A673 (cell line): ENCODE measurements around the gene BBS7. TPM values are rescaled to one million over a fixed set of nuclear protein-coding genes. Genes with fewer than 3 reads are reported as not detected.

Experiments
- BruUV-seq: library from RNA; stranded (reverse); fragments of 400-500 nt; replicated peaks from 2 replicates; lab custom pipeline; 2021; lab: Mats Ljungman, UMichigan
- CTCF ChIA-PET: fragments of 300-600 bp; sonication (Branson Sonifier 250); formaldehyde crosslinking; loops from one replicate; lab custom pipeline; 2022; ENCODE audit warnings: antibody characterized with exemption; lab: Charles Lee
- POLR2A ChIA-PET: fragments of 300-600 bp; sonication (Branson Sonifier 250); formaldehyde crosslinking; loops from one replicate; lab custom pipeline; 2022; ENCODE audit warnings: antibody characterized with exemption; ENCODE audit not compliant: low non-redundant PET; lab: Charles Lee
- DNase-seq: peaks from one replicate; pipeline ENCODE4 v3.0.0-alpha.2; 2015; ENCODE audit warnings: low spot score
- H3K27ac ChIP-seq: fragments of 200-600 bp; sonication (generic); 2 replicates; pipeline ENCODE4 v1.5.1; 2016; ENCODE audit warnings: mixed run types, low read depth, mild to moderate bottlenecking, mixed read lengths, antibody characterized with exemption, low read length; ENCODE audit not compliant: poor library complexity, severe bottlenecking
- H3K27me3 ChIP-seq: fragments of 200-600 bp; sonication (generic); replicated peaks from 2 replicates; pipeline ENCODE4 v1.6.1; 2017; ENCODE audit warnings: mixed run types, low read depth, mild to moderate bottlenecking, mixed read lengths, antibody characterized with exemption, low read length; ENCODE audit not compliant: insufficient read depth, poor library complexity
- H3K36me3 ChIP-seq: fragments of 200-600 bp; sonication (generic); 2 replicates; pipeline ENCODE4 v1.6.1; 2016; ENCODE audit warnings: mixed run types, mild to moderate bottlenecking, mixed read lengths, antibody characterized with exemption, low read length; ENCODE audit not compliant: insufficient read depth, poor library complexity, severe bottlenecking
- H3K4me1 ChIP-seq: fragments of 200-600 bp; sonication (generic); 2 replicates; pipeline ENCODE4 v1.6.1; 2017; ENCODE audit warnings: mixed run types, mild to moderate bottlenecking, mixed read lengths, antibody characterized with exemption, low read length; ENCODE audit not compliant: insufficient read depth, poor library complexity, severe bottlenecking
- H3K4me3 ChIP-seq: fragments of 200-600 bp; sonication (generic); 2 replicates; pipeline ENCODE4 v1.5.1; 2016; ENCODE audit warnings: low read depth, mixed run types, mild to moderate bottlenecking, mixed read lengths, low read length; ENCODE audit not compliant: poor library complexity, severe bottlenecking
- H3K9me3 ChIP-seq: fragments of 200-600 bp; sonication (generic); 2 replicates; pipeline ENCODE4 v1.6.1; 2016; ENCODE audit warnings: mixed run types, low read depth, mild to moderate bottlenecking, mixed read lengths, antibody characterized with exemption, low read length; ENCODE audit not compliant: poor library complexity, severe bottlenecking
- CTCF ChIP-seq: fragments of 300-800, 200-600 bp; sonication (generic); conservative IDR thresholded peaks from 2 replicates; pipeline ENCODE4 v1.5.1; 2017; ENCODE audit warnings: low read depth, mild to moderate bottlenecking, antibody characterized with exemption, low read length, moderate library complexity, mixed read lengths
- EZH2 ChIP-seq: fragments of 200-600 bp; sonication (generic); IDR thresholded peaks from 2 replicates; pipeline ENCODE4 v1.6.1; 2017; ENCODE audit warnings: borderline replicate concordance, low read depth, mild to moderate bottlenecking, mixed read lengths, antibody characterized with exemption, low read length; ENCODE audit not compliant: poor library complexity, severe bottlenecking
- intact Hi-C: fragments of 100-400 bp; cut with micrococcal nuclease; formaldehyde crosslinking; loops from one replicate; pipeline ENCODE4 v1.10.0; 2022; ENCODE audit not compliant: unreplicated experiment
- total RNA-seq: library from RNA; stranded (reverse); gene quantifications from 2 replicates; pipeline ENCODE4 v1.2.3, GENCODE V29; 2021

Gene BBS7
- total RNA-seq, 1 experiment from 2014 or later, result 26.7 TPM

- H3K27ac ChIP-seq, result no peak overlapping the region
- DNase-seq, result no peak
- intact Hi-C loops, result no loop called here
- H3K9me3 ChIP-seq, result no peaks in the 10 kb centered on the region
- POLR2A ChIA-PET, result no interaction called here
- CTCF ChIA-PET, result no interaction called here
- peaks cover 20% of the 10 kb centered on the region for H3K4me1 ChIP-seq
- TF ChIP-seq CTCF (no peak), EZH2 (no peak)
- H3K27me3 ChIP-seq, result no peaks in the 10 kb centered on the region
- H3K4me3 ChIP-seq, result no peak overlapping the region
- H3K36me3 ChIP-seq, result no peaks in the 10 kb centered on the region
- BruUV-seq, result no TSS peak
Measured at GRCh38 chr4:121788896-121789295, 81.4 kb downstream of the BBS7 start.

- ChIA-PET CTCF (no interaction called here), POLR2A (no interaction called here)
- H3K4me3 ChIP-seq, result no peak overlapping the region
- TF ChIP-seq EZH2, result no peak
- no peak for TF ChIP-seq CTCF
- intact Hi-C loops, result no loop called here
- H3K4me1 ChIP-seq, result peaks cover 20% of the 10 kb centered on the region
- H3K27ac ChIP-seq, result no peak overlapping the region
- H3K36me3 ChIP-seq, result no peaks in the 10 kb centered on the region
- DNase-seq, result no peak
- BruUV-seq, result no TSS peak
- H3K9me3 ChIP-seq, result no peaks in the 10 kb centered on the region
- no peaks in the 10 kb centered on the region for H3K27me3 ChIP-seq
Measured at GRCh38 chr4:121786221-121786620, 84.1 kb downstream of the BBS7 start.

GRCh38 chr4:121785479-121785878 is 84.8 kb downstream of the BBS7 start:
- no peak overlapping the region for H3K4me3 ChIP-seq
- H3K4me1 ChIP-seq, result peaks cover 17% of the 10 kb centered on the region
- intact Hi-C loops, result no loop called here
- ChIA-PET POLR2A (no interaction called here), CTCF (no interaction called here)
- BruUV-seq, result no TSS peak
- H3K36me3 ChIP-seq, result no peaks in the 10 kb centered on the region
- DNase-seq, result no peak
- no peaks in the 10 kb centered on the region for H3K27me3 ChIP-seq
- H3K27ac ChIP-seq, result peak overlapping the region; percentile 12
- H3K9me3 ChIP-seq, result no peaks in the 10 kb centered on the region
- no peak for TF ChIP-seq EZH2
- TF ChIP-seq CTCF, result no peak
